ENCODE measurements around the gene HDAC5. TPM values are rescaled to one million over a fixed set of nuclear protein-coding genes. Genes with fewer than 3 reads are reported as not detected.
"Not testable (repeated sequence)": the region's sequence is repeated elsewhere in the genome, so short reads cannot be mapped to it uniquely, and the experiment has no call there.

Gene HDAC5
- total RNA-seq, 2 donors from 2014 or later = 19.0 to 26.6 TPM

DNA sequence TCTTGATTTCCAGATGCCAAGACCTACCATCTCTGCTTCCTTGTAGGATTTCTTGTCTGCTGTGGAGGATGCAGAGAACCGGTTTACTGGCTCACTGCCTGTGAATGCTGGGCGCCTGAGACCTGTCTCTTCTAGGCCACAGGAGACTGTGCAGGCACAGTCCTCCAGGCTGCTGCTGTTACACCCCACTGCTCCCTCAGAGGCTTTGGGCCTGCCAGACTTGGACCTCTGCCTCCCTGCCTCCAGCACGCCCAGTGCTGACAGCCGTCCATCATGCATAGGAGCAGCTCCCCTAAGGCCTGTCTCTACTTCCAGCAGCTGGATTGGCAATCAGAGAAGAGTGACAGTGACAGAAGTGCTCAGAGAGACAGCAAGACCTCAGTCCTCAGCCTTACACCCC, 24.4 kb upstream of the HDAC5 start:
- no peak overlapping the region for H3K9ac ChIP-seq (ENCODE audit: low read depth in 2 of 2, low read length in 2 of 2)
- no peak for TF ChIP-seq CTCF (IDR thresholded peaks at IDR 0.05)
- no peaks in the 10 kb centered on the region for H3K4me1 ChIP-seq
- H3K9me3 ChIP-seq = no peaks in the 10 kb centered on the region
- no peak overlapping the region for H3K27ac ChIP-seq
- no peak overlapping the region for H3K4me3 ChIP-seq
- no peak for DNase-seq
- intact Hi-C loops (cut with DNase I) = no loop called here
- no peaks in the 10 kb centered on the region for H3K27me3 ChIP-seq
- no peaks in the 10 kb centered on the region for H3K36me3 ChIP-seq

DNA sequence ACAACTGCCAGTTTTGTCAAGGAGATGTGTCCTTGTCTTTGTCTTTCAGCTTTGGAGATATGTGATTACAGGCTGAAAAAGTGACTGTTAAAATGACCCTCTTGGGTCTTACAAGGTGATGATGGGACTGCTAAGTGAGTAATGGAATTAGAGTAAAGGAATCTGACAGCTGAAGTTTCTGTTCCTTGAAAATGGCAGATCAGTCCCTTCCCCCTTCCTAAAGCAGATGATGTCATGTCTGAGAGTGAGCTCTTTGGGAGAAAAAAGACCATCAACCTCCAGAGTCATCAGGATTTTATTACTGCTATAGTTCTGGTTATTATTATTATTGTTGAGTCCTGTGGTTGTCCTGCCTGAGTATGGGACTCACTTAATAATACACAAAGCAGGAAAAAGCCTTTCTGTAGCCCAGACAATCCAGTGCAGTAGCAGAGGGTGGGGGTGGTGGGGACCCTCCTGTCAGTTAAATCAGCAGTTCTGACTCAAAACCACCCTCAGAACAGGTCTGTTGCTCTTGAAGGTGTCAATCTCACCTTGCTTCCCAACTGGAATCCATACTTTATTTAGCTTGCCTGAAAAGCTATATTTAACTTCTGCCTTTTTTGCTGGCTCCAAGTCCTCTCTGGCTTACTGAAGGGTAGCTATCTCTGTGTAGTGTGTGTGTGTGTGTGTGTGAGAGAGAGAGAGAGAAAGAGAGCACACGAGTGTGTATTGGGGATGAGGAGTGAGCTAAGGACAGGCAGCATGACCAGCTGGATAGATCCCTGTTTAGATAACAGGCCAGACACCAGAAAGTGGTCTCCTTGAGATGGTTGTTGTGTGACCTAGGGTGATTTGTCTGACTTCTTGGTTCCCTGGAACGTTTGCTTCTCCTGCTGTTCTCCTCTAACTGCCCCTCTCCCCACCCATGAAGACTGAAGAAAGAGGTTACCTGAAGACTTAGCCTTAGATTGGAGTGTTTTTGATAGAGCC, 23.2 kb upstream of the HDAC5 start:
- no peak for TF ChIP-seq CTCF (IDR thresholded peaks at IDR 0.05)
- no peak for DNase-seq
- intact Hi-C loops (cut with DNase I) = no loop called here
- no peak overlapping the region for H3K4me3 ChIP-seq
- no peak overlapping the region for H3K27ac ChIP-seq
- H3K36me3 ChIP-seq = no peaks in the 10 kb centered on the region
- H3K9ac ChIP-seq (ENCODE audit: low read depth in 2 of 2, low read length in 2 of 2) = no peak overlapping the region
- no peaks in the 10 kb centered on the region for H3K27me3 ChIP-seq
- no peaks in the 10 kb centered on the region for H3K9me3 ChIP-seq
- H3K4me1 ChIP-seq = no peaks in the 10 kb centered on the region

DNA sequence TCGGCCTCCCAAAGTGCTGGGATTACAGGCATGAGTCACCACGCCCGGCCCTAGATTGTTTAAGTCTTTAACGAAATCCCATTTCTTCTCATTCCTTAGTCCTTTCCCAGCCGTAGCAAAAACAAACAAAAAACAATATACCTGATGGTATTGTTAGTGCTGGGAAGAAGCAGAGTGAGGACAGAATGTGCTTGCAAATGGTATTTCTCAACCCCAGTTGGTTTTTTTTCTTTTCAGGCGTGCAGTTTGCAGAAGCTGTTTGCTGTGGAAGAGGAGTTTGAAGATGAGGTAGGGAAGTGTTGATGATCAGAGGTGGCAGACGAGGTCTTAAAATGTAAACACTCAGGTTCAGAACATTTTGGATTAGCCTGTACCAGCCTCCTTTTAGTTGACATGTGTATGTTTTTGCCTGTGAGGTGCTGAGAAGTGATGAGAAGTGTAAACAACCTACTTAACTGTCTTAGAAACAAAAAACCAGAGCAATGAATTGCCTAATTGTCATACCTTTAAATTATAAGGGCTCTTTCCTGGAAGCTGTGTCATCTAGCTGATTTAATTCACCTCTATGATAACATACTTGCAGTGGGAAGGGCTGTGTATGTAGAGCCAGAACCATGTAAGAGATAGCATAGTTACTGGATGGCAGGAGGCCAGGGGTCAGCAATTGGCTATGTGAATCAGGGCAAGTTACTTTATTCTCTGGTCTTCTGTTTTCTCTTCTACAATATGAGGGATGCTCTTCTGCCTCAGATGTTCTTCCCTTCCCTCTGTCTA, 21.7 kb upstream of the HDAC5 start:
- no peak overlapping the region for H3K4me3 ChIP-seq
- no peaks in the 10 kb centered on the region for H3K27me3 ChIP-seq
- H3K9me3 ChIP-seq = no peaks in the 10 kb centered on the region
- H3K27ac ChIP-seq = no peak overlapping the region
- DNase-seq = no peak
- no peak for TF ChIP-seq CTCF (IDR thresholded peaks at IDR 0.05)
- no peaks in the 10 kb centered on the region for H3K36me3 ChIP-seq
- no peak overlapping the region for H3K9ac ChIP-seq (ENCODE audit: low read depth in 2 of 2, low read length in 2 of 2)
- intact Hi-C loops (cut with DNase I) = no loop called here
- no peaks in the 10 kb centered on the region for H3K4me1 ChIP-seq

DNA sequence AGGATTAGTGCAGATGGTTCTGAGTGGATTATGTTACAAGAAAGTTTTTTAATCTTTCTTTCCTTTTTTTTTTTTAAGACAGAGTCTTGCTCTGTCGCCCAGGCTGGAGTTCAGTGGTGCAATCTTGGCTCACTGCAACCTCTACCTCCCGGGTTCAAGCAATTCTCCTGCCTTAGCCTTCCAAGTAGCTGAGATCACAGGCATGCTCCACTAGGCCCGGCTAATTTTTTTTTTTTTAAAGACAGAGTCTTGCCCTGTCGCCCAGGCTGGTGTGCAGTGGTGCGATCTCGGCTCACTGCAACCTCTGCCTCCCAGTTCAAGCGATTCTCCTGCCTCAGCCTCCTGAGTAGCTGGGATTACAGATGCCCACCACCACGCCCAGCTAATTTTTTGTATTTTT, 20.5 kb upstream of the HDAC5 start:
- H3K27ac ChIP-seq; H3K9ac ChIP-seq (ENCODE audit: low read depth in 2 of 2, low read length in 2 of 2); H3K27me3 ChIP-seq; DNase-seq; H3K36me3 ChIP-seq; H3K4me3 ChIP-seq; H3K9me3 ChIP-seq; intact Hi-C loops (cut with DNase I); H3K4me1 ChIP-seq: not testable (repeated sequence)

GRCh38 chr17:44137891-44138709, 14.7 kb upstream of the HDAC5 start:
- intact Hi-C loops (cut with DNase I) = no loop called here
- H3K9me3 ChIP-seq = no peaks in the 10 kb centered on the region
- H3K27me3 ChIP-seq = no peaks in the 10 kb centered on the region
- peak overlapping the region; percentile 30 to 58 for H3K9ac ChIP-seq (ENCODE audit: low read depth in 2 of 2, low read length in 2 of 2)
- H3K4me1 ChIP-seq = no peaks in the 10 kb centered on the region
- peak; percentile 71 for DNase-seq
- no peak for TF ChIP-seq CTCF (IDR thresholded peaks at IDR 0.05)
- no peak overlapping the region for H3K4me3 ChIP-seq
- no peaks in the 10 kb centered on the region for H3K36me3 ChIP-seq
- no peak overlapping the region for H3K27ac ChIP-seq

All from colonic mucosa (tissue), 4 donors.